Activated CD4-positive, alpha-beta T cell treated with anti-CD3 and anti-CD28 coated beads, Interleukin-10, Interleukin-2, amounts not matched to agents 100 ng/mL and 50 ng/mL, durations not matched to agents 16 hours and 8 hours (primary cell): Measurements from ENCODE around the gene ATP8A1.

ENCODE experiments used
- DNase-seq: peaks from one replicate; pipeline ENCODE4 v3.0.0-alpha.2; 2020

The ATP8A1 gene

DNA sequence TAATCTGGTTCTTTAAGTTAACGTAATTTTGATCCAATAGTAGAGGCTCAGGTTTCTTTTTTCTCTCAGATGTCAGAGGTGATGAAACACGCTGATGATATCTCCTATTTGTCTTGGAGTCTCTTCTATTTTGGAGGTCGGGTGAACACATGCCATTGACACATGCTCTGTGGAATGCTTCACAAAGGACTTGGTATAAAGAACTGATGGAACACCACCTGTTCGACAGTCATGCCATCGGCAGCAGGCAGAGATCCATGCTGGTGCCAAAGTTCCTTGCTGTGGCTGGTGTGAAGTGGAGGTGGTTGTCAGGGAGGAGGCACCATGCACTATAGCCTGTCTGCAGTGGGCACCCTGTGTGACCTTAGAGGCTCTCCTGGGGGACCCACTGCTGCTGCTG, 94.9 kb downstream of the ATP8A1 start:
- no peak for DNase-seq

DNA sequence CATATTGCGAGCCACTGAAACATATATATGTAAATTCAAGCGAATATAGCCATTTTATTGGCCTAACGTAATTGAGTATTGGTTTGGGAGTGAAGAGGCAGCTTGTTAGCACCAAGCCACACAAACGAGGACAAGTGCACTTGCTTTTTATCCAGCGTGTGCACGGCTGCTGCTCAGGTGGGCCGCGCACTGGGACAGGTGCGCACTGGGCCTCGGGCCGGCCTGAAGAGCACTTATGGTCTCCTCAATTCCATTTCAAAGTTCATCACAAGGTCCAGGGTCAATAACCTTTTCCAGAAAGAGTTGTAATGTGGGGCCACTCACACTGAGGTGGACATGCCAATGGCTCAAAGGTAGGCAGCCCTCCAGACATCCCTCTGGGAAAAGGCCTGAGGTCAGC, 95.9 kb downstream of the ATP8A1 start:
- DNase-seq, result no peak

DNA sequence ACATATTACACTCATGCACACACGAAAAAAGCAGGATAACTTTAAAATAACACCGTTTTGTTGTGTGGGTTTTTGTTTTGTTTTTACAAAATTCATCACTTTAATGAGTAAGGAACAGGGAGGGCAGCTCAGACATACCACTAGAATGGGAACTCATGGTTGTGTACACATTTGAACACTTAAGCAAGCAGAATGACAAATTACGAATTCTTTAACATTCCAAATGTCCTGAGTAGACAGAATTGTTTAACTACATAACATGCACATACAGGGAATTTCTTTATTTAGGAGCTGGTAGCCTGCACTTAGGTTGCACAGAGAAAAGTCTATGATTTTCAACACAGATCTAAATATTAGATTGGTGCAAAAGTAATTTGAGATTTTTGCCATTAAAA, 96.4 kb downstream of the ATP8A1 start:
- no peak for DNase-seq

DNA sequence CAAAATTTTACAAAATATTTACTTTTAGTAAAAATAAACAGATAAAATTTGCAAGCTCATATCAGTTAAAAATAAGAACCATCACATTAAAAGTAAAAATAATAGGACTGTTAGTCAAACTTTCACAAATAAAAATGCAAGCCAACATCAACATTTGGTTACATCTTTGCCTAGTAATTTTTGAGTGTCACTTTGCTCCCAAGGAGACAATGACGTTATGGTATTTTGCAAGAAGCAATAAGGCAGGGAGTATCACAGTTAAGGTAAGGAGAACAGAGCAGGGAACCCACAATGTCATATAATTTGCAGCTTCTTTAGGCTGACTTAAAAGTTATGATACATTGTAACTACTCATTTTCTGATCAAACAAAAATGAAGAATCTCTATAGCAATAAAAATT, 98.7 kb downstream of the ATP8A1 start:
- no peak for DNase-seq

DNA sequence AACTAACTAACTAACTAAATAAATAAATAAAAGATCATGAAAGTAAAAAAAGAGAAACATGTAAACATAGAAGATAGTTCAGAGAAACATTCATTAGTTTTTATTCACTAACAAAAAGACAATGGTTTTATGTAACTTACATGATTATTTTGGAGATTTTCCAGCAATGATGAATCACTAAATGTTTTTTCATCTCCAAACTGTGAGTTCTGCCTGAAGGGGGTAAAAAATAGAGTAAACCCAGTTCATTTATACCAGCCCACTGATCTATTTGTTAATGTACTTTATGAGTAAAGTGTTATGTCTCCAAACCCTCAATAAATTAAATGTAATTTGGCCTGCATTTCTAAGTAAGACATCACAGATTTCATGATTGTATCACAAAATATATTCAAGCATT, 101.1 kb downstream of the ATP8A1 start:
- no peak for DNase-seq

DNA sequence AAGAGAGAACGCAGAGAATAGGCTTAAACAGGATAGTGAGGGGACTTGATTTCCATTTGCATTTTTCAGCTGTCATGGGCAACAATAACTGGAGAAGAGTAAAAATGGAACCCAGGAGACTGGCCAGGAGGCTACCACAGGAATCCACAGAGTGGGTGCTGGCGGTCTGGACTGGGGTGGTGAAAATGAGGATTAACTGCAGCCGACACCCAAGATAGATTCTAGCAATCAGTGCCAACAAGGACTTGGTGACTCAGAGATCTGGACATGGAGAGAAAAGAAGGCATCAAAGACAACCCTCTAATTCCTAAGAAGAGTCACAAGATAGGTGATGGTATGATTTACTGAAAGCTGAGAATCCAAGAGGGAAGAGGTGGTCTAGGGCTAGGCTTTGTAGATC, 102.8 kb downstream of the ATP8A1 start:
- DNase-seq, result no peak

DNA sequence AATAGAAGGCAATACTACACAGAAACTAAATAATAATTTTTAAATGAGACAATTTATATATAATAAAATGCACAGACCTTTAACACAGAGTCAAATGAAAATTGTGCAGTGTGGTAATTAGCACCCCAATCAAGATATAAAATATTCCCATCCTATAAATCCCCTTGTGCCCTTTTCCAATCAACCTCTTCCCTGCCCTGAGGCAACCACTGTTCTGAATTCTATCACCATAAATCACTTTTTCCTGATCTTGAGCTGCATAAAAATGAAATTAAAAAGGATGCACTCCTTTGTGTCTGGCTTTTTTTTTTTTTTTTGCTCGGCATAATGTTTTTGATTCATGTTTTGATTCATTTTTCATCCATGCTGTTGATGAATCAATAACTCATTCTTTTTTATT, 107.0 kb downstream of the ATP8A1 start:
- no peak for DNase-seq

DNA sequence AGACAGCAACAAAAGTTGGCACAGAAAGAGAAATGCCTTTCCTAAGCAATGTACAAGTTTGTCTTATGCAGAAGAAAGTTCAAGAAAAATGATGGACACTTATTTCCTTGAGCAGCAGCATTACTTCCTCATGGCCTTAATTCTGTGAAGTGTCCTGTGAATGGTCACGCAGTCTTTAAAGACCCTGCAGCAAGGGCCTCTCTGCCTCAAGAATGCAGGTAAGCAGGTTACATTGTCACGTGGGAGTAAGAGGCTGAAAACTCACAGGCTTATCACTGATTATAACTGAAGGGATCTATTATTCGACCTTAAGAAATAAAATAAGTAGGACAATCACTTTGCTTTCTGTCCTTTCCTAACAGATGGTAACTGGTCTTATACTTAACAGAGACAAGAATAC, 109.1 kb downstream of the ATP8A1 start:
- DNase-seq, result no peak

DNA sequence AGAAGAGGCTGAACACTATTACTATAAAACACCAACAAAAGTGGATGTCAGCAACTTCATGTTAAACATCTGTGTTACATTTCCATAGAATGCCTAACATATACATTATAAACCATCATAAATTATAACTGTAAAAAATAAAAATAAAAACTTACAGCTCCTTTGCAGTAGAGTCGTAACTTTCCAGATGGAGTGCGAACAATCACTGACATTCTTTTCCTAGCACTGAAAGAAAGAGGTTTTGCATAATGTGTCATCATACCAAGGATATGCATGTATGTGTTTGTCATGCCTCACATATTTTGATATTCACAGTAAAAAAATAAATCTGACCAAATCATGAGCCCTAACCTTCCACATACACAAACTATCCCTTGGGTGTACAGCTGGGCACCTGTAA, 113.1 kb downstream of the ATP8A1 start:
- DNase-seq, result no peak

DNA sequence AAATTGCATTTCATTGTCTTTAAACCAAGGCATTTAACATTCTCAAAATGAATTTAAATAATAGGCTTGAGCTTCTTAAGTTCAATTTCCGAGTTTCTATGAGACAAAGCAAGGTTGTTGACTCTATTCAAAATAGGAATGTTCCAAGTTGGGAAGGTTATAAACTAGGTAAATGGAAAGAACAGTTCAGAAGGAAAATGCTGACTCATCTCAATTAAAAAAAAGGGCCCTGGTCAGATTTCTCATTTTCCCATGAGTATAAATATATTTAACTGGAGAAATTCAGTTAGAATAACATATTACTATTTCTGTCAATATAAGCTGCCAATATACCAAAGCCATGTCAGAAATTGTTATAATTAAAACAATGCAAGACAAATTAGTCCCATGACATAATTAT, 113.8 kb downstream of the ATP8A1 start:
- no peak for DNase-seq

DNA sequence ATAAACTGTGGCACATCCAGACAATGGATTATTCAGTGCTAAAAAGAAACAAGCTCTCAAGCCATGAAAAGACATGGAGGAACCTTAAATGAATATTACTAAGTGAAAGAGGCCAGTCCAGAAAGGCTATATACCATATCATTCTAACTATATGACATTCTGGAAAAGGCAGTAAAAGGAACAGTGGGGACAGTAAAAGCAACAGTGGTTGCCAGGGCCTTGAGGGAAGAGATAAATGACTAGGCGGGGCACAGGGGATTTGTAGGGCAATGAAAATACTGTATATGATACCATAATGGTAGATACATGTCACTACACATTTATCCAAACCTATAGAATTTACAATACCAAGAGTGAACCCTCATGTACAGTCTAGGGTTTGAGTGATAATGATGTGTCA, 115.3 kb downstream of the ATP8A1 start:
- DNase-seq, result no peak

DNA sequence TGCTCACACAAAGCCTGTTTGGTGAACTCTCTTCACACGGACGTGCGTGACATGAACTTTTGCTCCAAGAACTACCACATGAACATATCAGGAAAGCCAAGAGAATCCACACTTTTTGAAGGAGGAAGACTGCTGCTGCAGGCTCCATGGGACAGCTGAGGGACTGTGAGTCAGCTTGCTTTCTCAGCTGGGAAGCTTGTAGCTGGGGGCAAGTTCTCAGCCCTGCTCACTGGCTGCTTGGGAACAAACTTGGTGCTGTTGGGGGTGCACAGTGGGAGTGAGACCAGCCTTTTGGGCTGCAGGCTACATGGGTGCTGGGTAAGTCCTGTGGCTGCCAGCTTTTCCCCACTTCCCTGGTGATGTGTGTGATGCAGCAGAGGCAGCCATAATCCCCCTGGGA, 123.9 kb downstream of the ATP8A1 start:
- DNase-seq, result no peak

DNA sequence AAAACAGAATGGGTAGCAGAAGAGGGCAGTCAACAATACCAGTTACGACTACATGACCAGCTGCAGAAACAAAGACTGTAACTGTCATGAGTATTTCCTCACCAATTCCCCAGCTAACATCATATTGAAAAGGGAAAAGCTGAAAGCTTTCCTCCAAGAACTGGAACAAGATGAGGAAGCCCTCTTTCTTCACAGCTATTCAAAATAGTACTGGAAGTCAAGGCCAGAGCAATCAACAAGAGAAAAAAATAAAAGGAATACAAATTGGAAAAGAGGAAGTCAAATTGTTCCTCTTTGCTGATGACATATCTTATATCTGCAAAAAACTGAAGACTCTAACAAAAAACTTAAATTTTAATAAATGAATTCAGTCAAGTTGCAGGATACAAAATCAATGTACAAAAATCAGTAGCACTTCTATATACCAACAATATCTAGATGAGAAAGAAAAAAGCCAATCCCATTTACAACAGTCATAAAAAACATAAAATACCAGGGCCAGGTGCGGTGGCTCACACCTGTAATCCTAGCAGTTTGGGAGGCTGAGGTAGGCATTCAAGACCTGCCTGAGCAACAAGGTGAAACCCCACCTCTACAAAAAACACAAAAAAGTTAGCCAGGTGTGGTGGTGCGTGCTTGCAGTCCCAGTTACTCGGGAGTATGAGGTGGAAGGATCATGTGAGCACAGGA, 125.4 kb downstream of the ATP8A1 start:
- DNase-seq, result no peak

DNA sequence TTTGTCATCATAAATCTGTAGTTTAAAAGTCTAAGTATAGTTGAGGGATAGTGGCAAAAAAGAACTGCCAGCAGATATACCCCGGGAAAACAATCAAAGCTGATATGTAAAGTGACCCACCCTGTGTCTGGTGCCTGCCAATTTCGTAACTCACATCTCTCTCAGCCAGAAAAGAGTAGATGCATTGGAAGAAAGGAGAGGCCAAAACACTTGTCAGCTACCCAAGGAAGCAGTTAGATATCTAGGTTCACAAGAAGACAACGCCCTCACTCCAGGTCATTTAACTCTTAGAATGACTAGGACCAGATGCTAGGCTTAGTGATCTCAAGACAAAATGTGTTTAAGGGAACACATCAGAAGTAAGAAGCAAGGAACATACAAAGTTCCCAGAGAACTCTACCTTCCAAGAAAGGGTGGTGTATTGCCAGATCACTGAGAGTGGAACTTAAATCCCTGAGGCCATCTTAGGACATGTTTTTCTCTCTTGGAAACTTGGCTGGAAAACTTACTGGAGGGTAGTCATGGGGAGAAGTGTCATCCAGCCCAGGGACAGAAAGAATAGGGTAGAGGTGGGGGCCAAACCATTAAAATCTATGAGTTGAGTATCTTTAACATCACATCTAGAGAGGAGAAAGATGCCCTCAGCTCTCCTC, 133.7 kb downstream of the ATP8A1 start:
- no peak for DNase-seq

DNA sequence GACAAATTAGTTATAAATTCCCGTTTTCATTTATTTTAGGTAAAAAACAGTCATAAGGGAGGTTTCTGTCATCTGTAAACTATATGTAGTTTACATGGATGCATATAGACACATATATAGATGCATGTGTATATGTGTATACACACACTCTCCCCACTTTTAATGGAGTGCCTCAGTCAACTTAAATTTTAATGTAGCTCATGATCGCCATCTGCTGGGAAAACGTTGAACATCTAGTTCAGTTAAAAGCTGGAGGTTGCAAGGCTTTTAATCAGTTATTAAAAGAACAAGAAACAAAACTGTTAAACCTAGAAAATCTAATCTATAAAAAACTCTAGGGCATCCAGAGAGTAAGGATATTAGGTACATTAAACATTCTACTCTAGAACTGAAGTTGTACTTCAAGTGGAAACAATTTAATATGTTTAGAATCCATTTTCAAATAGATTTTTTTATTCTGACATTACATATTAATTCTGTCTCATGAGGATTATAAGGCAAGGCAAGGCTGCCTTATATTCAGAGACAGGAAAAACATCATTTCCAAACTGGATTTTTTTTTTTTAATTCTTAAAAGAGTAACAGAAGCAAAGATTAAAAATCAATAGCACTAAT, 137.0 kb downstream of the ATP8A1 start:
- peak; percentile 64 for DNase-seq

DNA sequence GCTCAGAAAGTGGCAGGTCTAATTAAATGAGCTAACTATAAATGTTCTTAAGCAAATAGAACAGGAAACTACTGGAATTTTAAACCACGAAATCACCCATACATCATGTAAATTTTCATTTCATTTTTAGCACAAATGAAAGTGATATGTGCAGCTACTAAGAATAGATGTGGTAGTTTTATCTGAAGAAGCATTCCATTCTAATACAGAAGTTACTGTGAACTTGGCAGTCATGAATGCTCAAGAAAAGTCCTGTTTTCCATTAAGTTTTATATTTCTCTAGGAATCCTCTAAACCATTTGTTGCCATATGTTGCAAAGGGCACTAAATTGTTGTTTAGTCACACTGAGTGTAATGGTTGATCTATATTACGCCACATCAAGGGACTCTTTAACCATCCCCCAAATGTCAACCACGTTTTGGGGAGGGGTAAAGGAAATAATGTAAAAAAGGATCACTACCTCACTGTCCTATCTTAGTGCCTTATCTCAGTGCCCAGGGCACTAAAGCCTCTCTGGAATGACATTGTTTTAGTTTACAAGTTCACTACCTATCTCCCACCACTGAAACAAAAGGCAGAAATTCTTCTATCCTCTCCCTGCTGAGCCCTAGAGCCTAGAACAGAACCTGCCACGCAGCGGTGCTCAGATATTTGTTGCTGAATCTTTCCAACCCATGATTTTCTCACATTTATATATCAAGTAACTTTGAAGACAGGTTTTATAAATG, 141.6 kb downstream of the ATP8A1 start:
- no peak for DNase-seq

DNA sequence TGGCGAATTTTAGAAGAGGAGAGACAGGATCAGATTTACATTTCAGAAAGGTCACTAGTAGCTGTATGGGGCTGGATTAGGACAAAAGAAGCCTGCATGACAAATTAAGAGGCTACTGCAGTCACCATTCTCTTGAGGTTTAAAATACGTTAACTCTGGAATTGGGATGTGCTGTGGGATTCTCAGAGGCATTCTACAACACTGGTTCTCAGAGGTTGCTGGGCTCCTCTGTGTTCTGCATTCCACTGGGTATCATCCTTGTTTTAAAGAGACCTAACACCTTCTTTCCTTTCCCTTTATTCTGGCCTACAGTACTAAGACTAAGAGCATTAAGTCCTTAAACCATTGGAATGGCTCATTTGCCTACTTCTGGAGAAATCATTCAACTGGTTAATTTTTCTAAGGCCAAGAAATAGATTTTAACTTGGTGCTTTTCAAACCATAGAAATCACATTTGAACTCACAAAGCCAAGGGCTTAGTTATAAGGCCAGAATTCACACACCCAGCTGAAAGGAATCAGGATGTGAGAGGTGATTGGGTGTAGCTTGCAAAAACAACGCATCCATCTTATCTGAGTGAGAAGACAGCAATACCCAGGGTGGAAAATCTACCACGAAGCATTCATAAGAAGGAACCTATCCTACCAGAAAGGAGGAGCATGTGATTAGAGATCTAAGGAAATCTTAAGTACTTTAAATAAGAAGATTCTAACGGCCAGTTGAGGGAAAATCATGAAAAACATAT, 143.0 kb downstream of the ATP8A1 start:
- no peak for DNase-seq

DNA sequence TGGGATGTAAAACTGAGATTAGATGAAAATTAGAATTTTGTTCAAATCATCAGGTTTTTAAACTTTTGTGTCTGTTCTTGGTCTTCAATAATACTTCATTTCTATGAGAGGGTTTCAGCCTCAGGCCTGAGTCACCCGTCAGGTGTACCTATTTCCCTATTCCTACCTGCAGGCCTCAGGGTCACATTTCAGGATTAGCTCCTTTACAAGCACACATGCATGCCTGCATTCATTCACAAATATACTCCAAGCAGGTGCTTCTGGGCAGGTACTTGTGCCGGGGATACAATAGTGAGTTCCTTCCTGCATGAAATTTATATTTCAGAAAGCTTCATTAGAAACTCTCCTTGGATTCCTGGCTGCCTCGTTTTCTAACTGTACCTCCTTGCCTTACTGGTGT, 144.7 kb downstream of the ATP8A1 start:
- no peak for DNase-seq

DNA sequence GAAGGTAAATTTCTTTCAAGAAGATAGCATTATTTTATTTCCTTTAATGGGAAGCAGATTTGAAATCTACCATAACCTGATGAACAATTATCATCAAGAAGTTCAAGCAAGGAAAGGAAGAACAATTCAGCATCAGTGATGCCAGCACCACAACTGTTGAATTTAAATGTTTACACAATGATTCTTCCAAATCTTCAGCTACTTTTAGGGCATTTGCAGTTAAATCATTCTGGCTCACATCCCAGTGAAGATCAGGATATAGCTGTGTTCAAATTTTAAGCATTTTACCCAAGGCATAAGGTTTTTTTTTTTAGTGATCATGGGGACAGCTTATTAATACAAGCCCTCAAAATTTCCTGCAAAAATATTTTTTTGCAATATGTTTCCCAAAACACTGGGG, 146.7 kb downstream of the ATP8A1 start:
- DNase-seq, result no peak

DNA sequence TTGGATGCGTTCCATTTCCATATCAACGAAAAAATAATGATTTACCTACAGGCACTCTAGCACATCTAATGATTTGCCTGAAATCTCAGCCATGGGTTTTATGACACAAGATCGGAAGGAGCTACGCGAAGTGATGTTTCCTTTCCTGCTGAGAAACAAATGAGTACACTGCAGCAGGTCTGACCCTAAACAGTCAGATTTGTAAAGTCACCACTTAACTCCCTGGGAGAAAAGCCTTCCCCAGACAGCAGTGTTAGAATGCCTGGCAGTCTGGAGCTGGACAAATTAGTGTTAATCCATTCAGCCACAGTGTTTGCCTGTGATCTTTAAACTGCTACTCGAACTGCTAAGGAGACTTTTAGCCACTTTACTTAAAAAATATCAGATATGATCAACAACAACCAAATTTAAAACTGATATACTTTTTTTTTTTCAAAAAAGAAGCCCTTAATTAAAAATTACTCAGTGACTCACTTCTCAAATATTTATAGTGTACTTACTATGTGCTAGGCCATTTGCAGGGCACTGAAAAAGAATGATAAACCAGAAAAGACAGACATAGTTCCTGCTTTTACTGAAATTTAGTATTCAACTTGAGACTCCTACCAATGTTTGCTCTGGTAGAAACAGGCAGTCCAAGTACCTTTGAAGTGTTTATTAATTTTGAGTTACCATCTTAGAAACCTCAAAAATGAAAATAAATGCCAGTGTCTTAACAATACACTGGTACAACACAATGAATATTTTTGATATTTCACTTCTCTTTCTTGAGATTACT, 155.1 kb downstream of the ATP8A1 start:
- DNase-seq, result no peak

DNA sequence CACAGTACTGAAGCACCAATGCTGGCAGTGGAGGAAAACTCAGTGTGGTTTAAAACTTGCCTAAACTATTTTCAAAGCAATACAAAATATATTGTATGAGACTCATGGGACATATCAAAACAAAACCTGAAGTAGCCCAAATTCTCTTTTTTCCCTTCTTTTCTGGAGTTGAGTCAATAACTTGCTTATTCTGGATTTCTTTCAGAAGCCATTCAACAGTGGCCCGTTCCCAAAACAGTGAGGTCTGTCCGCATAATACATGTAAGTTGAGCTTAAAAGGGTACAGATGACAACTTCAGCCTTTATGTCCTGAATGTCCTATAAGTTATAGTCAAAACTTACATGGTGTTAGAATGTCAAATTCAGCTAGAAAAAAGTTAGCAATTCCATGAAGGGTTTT, 158.9 kb downstream of the ATP8A1 start:
- DNase-seq, result no peak

DNA sequence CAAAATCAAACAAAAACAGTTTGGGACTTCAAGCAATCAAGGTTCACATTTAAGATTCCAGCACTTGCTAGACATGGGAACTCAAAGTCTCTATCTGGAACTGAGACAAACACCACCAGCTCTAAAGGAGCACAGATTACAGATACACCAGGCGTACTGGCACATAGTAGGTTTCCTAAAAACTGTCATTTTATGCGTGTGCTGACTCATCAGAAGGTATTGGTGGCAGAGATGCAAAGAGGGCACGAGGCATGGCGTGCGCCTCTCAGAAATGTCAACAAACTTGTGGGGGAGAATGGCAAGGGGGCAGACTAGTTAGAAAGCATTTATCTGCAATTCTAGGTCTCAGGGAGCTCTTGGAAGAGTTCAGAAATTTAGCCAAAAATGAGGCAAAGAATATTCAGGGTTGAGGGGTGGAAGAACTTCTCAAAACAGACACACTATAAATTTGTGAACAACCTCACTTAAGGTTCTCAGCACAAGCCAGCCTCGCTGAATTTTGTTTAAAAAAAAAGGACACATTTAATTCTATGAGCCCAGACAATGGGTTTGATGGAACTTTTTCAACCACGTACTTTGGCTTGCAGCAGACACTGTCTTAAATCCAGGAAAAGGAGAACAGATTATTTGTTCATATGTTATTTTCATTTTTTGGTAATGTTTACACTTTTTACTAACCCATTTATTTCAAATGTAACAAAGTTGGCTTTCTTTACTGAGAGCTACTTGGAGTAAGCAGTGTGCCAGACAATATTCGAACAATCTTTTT, 159.6 kb downstream of the ATP8A1 start:
- DNase-seq, result no peak
